Tibial nerve (tissue), 3 donors: ENCODE data around the gene TGFA.

ENCODE experiments used
- CTCF ChIP-seq, 5 experiments: fragments of 200-600 bp in 3 of 5; fragments of 450-650 bp in 2 of 5; sonication (generic) in 3 of 5; IDR thresholded peaks; one replicate each; pipeline ENCODE4 v1.5.1; 2016 to 2019; ENCODE audit warnings: antibody characterized with exemption in 5 of 5, mild to moderate bottlenecking in 3 of 5, moderate library complexity in 2 of 5
- POLR2A ChIP-seq, 2 donors: fragments of 450-650 bp; IDR thresholded peaks; one replicate each; pipeline ENCODE4 v1.6.1; 2017; ENCODE audit warnings: antibody characterized with exemption in 2 of 2, mild to moderate bottlenecking in 2 of 2, moderate library complexity in 2 of 2

GRCh38 chr2:70461981-70462876 lies 91.4 kb downstream of the TGFA start:
- TF ChIP-seq CTCF (IDR thresholded peaks at IDR 0.05), result no peak
- TF ChIP-seq POLR2A (IDR thresholded peaks at IDR 0.05), result no peak
